Suppressor macrophage treated with lipopolysaccharide for 1 hour (primary cell): ENCODE data around the gene BCORL1.

Experiments
- DNase-seq, 3 donors: peaks; one replicate each; pipeline ENCODE4 v3.0.0-alpha.2; 2020 to 2022

BCORL1 gene

DNA sequence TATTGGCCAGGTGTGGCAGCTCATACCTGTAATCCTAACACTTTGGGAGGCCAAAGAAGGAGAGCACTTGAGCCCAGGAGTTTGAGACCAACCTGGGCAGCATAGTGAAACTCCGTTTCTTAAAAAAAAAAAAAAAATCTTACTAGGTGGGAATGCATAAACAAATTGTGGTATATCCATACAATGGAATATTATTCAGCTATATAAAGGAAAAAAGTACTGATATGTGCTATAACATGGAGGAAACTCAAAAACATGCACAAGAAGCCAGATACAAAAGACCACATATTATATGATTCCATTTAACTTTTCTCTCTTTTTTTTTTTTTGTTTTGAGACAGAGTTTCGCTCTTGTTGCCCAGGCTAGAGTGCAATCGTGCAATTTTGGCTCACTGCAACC, 13.5 kb upstream of the BCORL1 start:
- no peak for DNase-seq

DNA sequence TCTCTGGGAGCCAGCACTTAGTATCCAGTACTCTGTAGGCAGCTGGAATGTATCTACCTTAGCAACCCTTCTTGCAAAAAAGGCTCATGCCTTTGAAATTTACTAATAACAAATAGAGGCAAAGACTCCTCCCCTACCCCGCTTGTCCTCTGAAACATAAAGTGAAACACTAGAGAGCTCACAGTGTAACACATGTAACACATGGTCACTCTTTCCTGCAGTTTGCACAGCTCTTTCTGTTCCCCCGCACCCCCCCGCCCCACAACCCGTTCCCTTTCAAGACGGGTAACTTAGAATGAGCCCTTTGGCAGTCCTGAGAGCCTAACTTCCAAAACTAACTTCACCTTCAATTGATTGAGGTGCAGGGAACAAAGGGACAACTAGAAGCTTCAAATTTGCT, 6.0 kb upstream of the BCORL1 start:
- no peak for DNase-seq

DNA sequence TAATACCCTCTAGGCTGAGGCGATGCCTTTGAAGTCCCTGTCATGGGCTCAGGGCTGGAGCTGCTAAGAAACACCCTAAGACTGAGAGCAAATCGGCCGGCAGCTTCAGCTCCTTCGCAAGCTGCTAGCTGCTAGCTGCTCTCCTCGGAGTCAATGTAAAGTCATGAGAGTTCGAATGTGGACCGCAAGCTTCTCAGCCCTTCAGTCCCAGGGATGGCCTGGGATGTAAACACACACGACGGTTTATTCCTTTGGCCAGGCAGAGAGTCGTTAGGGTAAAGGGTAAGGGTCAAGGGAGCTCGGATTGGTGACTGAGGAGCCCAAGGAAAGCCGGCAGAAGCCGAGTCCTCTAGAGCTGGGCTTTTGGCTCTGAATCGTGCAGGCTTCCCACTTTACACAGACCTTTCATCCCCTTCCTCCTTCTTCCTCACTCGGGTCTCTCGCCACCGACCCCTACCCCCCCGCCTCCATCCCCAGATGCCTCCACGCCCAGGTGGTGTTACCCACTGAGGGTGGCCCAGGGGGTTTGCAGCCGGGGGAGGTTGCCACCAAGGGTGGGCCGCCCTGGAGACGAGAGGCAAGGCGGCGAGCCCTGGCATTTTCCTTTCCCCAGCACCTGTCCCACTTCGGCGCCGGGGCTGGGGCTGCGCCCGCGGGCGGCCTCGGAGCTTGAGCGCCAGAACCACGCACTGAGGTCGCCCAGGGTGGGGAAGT, 3.1 kb upstream of the BCORL1 start:
- no peak for DNase-seq

DNA sequence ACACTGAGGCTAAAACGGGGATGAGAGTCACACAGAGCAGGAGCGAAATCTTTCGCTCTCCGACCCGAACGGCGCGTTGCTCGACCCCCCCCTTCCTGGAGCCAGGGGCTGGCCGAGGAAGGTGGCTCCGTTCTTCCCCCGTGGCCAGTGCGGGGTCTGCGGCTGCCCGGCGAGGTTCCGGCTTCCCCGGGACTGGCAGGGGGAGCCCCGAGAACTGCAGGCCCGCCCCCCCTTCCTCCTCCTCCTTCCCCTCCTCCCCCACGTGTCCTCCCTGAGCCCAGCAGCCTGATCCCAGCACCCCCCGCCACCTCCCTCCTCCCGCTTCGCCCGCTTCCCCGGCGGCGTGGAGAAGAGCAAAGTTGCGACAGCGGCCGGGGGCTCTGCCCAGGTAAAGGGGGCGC, 2.4 kb upstream of the BCORL1 start:
- peak; percentile 33 to 76 (median 55) for DNase-seq

DNA sequence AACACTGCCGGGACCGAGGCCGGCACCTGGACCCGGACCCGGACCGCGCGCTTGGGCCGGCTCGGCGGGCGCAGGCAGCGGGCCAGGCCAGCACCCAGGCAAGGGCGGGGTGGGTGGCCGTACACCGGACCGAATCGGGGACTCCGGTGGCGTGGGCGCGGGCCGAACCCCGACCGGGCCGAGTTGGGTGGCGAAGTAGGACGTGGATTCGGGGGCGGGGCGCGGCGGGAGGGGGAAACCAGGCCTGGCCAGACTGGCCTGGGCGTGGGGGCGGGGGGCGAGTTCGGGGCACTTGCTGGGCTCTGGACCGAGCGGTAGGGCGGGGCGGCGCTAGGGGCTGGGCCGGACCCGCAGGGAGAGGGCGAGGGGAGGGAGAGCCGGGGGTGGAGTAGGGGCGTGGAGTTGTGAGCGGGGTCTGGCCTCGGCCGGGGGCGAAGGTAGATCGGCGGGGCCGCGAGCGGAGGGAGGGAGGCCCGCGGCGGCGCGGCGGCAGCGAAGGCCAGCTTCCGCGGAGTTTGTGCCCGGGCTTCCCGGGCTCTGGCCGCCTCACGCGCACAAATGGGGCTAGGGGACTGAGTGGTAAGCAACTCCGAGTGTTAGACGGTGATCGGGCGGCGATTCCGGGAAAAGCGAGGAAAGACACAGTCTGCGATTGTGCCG, 1.8 kb upstream of the BCORL1 start:
- DNase-seq, result peak in 2 of 3 donors; percentile 19 to 48

GRCh38 chrX:129981200-129981553, 1.3 kb upstream of the BCORL1 start:
- no peak for DNase-seq

DNA sequence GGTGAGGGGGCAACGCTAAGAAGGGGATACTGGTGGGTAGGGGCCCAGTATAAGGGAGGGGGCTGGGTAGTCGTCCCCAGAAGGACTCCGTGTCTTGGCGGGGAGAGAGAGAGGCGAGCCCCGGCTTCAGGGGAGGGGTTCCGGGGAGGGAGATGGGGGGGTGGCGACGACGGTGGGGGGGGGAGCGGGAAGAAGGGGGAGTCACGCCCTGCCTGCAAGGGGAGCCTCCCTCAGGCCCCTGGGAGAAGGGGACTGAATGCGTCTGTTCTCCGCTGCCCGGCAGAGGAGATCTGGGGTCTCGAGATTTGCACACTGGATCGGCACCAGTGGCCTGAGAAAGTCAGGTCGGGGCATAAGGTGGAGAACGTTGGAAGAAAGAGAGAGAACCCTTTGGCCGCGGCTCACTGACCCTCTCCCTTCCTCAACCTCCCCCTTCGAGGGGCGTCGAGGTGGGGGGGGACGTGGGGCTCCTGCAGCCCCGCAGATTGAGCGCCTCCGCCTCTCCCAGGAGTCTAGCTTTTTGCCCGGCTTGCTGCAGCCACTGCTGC, 609 bp upstream of the BCORL1 start:
- no peak for DNase-seq

DNA sequence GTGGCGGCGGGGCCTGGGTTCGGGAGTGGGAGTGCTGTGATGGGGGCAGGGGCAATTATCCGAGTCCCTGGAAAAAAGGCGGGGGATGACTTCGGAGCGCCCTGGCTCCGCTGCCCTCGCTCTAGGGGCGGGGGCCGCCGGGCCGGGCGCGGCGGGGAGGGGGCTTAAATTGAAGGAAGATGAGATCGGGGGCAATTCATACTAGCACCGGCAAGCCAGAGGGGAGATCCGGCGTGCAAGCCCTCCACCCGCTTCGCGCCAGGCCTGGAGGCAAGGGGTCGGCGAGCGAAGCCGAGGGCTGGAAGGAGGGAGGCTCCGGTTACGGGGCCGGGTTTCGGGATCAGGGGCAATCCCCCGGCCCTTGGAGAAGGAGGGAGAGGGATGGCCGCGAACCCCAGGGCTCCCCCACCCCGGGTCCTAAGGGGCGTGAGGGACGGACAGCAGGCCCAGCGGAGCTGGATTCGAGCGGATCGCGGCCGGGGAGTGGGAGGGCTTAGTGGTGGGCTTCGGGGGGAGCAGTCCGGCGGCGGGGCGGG, 1.2 kb downstream of the BCORL1 start:
- no peak for DNase-seq

- peak in 2 of 3 donors; percentile 28 to 62 for DNase-seq
These were observed 1.9 kb downstream of the BCORL1 start for GRCh38 chrX:129984111-129984958.

- DNase-seq, result no peak
These were observed 5.4 kb downstream of the BCORL1 start for GRCh38 chrX:129987871-129988270.

- DNase-seq, result no peak
These were observed 9.7 kb downstream of the BCORL1 start for GRCh38 chrX:129992181-129992580.

DNA sequence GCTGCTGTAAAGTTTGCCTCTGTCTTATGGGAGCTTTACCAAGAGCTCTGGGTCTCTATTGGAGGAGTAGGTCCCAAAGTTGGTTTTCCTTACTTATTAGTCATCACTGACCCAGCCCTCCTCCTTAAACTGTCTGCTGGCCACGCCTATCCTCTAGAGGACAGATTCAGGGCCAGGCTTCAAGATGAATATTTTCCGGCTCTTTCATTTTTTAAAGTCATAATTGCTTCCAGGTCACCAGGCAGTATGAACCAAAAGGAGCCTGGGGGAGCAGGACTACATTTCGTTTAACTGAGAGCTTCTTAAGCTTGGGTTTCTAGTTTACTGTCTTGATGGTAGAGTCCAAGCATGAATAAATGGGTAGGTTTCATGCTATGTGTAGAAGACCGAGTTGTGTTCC, 13.7 kb downstream of the BCORL1 start:
- DNase-seq, result peak; percentile 17 to 37 (median 34)

- peak; percentile 23 to 54 (median 38) for DNase-seq
These were observed 14.7 kb downstream of the BCORL1 start for GRCh38 chrX:129997086-129997485.

GRCh38 chrX:129998021-129998420, 15.6 kb downstream of the BCORL1 start:
- DNase-seq, result peak; percentile 52 to 76 (median 63)

DNA sequence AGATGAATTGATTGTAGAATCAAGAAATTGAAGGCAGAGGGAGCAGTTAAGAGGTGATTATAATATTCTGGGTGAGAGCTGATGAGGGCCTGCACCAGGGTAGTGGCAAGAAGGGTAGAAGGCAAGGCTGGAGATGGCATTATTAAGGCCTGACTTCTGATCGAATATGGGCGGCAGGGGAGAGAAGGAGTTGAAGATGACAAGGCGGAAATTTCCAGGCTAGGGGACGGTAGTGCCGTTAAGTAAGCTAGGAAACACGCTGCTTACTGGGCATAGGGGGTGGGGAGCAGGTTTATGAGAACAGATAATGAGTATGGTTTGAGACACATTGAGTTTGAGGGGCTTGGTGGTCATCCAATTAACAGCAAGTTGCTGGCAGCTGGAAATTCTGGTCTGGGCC, 19.5 kb downstream of the BCORL1 start:
- DNase-seq, result no peak

DNA sequence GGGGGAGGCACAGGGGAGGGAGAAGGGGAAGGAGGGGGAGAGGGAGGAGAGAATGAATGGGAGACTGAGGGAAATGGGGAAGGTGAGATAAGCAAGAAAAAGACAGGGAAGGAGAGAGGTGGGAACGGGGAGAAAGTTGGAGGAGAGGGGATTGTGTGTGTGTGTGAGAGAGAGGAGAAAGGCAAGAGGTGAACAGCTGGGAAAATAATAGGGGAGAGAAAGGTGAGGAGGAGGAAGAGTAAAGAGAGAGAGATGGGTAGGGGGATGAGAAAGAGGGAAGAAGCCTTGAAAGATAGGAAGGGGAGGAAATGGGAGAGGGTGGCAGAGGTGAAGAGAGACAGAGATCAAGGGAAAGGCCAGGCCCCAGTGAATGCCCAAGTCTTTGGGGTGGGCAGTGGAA, 20.1 kb downstream of the BCORL1 start:
- DNase-seq, result no peak

DNA sequence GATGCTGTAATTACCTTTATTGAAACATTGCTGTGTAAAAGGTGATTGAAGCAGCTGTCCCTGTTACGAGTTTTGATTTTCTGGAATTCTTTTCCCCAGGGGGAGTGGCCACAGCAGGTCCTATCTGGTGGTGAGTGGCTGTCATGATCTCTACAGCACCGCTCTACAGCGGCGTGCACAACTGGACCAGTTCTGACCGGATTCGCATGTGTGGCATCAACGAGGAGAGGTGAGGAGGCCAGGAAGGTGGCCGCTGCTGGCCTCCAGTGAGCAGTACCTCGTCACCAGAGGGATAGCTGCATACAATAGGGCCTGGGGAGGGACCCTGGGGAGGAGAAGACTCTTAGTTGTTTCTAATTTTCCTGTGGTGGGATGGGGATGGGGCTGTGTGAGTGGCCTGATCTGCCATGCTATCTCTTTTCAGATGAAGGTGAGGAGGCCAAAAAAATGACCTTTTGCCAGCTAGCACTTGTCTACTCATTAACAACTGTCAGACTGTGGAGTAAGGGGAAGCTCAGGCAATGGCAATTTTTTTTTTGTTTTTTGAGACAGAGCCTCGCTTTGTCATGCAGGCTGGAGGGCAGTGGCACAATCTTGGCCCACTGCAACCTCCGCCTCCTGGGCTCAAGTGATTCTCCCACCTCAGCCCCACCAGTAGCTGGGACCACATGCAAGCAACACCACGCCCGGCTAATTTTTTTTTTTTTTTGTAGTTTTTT, 22.8 kb downstream of the BCORL1 start:
- no peak for DNase-seq

DNA sequence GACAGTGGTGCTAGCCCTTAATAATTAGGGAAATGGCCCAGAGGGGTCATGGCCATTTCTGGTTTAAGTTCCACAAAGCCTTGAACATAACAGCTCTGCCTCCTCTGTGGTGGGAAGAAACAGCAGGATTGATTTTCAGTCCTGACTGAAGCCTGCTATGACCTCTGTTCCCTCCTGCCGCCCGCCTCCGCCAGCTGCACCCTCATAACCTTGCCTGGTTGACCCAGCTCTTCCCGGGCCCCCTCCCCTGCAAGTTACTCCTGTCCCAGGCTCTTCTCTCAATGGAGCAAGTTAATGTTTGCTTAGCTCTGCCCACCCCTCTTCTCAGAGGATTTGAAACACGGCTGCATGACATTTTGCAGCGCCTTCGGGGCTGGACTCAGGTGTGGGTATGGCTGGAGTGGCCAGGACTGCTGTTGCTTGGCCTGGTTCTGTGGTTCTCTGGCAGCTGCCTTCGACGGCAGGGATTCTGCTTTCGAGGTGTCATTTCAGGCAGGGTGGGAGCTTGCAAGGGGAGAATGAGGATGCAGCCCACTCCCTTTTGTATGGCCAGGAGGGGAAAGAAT, 27.3 kb downstream of the BCORL1 start:
- no peak for DNase-seq

DNA sequence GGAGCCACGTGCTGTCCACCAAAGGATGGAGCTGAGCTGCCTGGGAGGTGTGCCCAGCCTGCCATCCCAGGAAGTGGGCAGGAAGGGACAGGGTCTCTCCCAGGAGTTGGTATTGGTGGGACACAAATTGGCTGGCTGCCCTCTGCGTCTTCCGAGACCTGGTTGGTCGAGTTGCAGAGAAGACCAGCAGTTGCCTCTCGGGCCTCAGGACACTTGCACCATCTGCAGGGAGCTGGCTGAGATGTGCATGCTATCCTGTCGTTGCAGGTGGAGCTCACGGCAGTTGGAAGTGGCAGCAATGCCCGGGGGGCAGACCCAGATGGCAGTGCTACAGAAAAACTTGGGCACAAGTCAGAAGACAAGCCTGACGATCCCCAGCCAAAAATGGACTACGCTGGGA, 30.2 kb downstream of the BCORL1 start:
- DNase-seq, result no peak

GRCh38 chrX:130013661-130014060, 31.2 kb downstream of the BCORL1 start:
- DNase-seq, result no peak

DNA sequence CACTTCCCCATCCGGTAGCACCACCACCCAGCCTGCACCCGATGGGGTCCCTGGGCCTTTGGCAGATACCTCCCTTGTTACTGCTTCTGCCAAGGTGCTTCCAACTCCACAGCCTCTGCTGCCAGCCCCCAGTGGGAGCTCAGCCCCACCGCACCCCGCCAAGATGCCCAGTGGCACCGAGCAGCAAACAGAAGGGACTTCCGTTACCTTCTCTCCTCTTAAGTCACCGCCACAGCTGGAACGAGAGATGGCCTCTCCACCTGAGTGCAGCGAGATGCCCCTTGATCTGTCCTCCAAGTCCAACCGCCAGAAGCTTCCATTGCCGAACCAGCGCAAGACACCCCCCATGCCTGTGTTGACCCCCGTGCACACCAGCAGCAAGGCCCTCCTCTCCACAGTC, 31.9 kb downstream of the BCORL1 start:
- DNase-seq, result no peak

DNA sequence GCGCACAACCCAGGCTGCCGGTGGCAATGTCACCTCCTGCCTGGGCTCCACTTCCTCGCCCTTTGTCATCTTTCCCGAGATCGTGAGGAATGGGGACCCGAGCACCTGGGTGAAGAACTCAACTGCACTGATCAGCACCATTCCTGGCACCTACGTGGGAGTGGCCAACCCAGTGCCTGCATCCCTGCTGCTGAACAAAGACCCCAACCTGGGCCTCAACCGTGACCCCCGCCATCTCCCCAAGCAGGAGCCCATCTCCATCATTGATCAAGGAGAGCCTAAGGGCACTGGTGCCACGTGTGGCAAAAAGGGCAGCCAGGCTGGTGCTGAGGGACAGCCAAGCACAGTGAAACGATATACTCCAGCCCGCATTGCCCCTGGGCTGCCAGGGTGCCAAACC, 32.3 kb downstream of the BCORL1 start:
- DNase-seq, result no peak
